ENCODE measurements around the gene SLC5A5. TPM values are rescaled to one million over a fixed set of nuclear protein-coding genes. Genes with fewer than 3 reads are reported as not detected.

SLC5A5 gene
- total RNA-seq, 1 donor from 2014 or later, result not detected

GRCh38 chr19:17859533-17860330 lies 12.0 kb upstream of the SLC5A5 start, which contains the start of gene RPL18A:
TSS of gene RPL18A (plus strand) at chr19:17859910. CDS start at chr19:17859957, 47 bp downstream.
- Mint-ChIP-seq H3K9me3 (ENCODE audit: unreplicated experiment) (no peaks in the 10 kb centered on the region), H3K36me3 (ENCODE audit: unreplicated experiment) (peaks cover 18% of the 10 kb centered on the region), H3K27ac (ENCODE audit: unreplicated experiment) (peak within 1 kb of the TSS; percentile 86), H3K4me3 (ENCODE audit: unreplicated experiment) (peak within 1 kb of the TSS; percentile 97), H3K27me3 (ENCODE audit: unreplicated experiment) (no peaks in the 10 kb centered on the region), H3K4me1 (ENCODE audit: unreplicated experiment) (peaks cover 31% of the 10 kb centered on the region)
- peak; percentile 83 for TF ChIP-seq CTCF (IDR thresholded peaks at IDR 0.05)
- peak; percentile 99 for DNase-seq (ENCODE audit: extremely low spot score, unreplicated experiment)

- Mint-ChIP-seq H3K4me1 (ENCODE audit: unreplicated experiment) (peaks cover 28% of the 10 kb centered on the region), H3K9me3 (ENCODE audit: unreplicated experiment) (no peaks in the 10 kb centered on the region), H3K4me3 (ENCODE audit: unreplicated experiment) (peak overlapping the region; percentile 97), H3K27ac (ENCODE audit: unreplicated experiment) (peak overlapping the region; percentile 86), H3K36me3 (ENCODE audit: unreplicated experiment) (peaks cover 19% of the 10 kb centered on the region), H3K27me3 (ENCODE audit: unreplicated experiment) (no peaks in the 10 kb centered on the region)
- TF ChIP-seq CTCF (IDR thresholded peaks at IDR 0.05), result no peak
- DNase-seq (ENCODE audit: extremely low spot score, unreplicated experiment), result no peak
Observed at GRCh38 chr19:17860331-17860992, 11.3 kb upstream of the SLC5A5 start.

GRCh38 chr19:17860993-17861360 lies 10.8 kb upstream of the SLC5A5 start:
- H3K4me3 Mint-ChIP-seq (ENCODE audit: unreplicated experiment), result peak overlapping the region; percentile 97
- no peaks in the 10 kb centered on the region for H3K9me3 Mint-ChIP-seq (ENCODE audit: unreplicated experiment)
- no peaks in the 10 kb centered on the region for H3K27me3 Mint-ChIP-seq (ENCODE audit: unreplicated experiment)
- peaks cover 22% of the 10 kb centered on the region for H3K36me3 Mint-ChIP-seq (ENCODE audit: unreplicated experiment)
- DNase-seq (ENCODE audit: extremely low spot score, unreplicated experiment), result no peak
- TF ChIP-seq CTCF (IDR thresholded peaks at IDR 0.05), result no peak
- H3K27ac Mint-ChIP-seq (ENCODE audit: unreplicated experiment), result peak overlapping the region; percentile 86
- H3K4me1 Mint-ChIP-seq (ENCODE audit: unreplicated experiment), result peaks cover 28% of the 10 kb centered on the region

- Mint-ChIP-seq H3K27ac (ENCODE audit: unreplicated experiment) (peak overlapping the region; percentile 52), H3K9me3 (ENCODE audit: unreplicated experiment) (no peaks in the 10 kb centered on the region), H3K36me3 (ENCODE audit: unreplicated experiment) (peaks cover 22% of the 10 kb centered on the region), H3K27me3 (ENCODE audit: unreplicated experiment) (no peaks in the 10 kb centered on the region), H3K4me3 (ENCODE audit: unreplicated experiment) (peak overlapping the region; percentile 97), H3K4me1 (ENCODE audit: unreplicated experiment) (peaks cover 28% of the 10 kb centered on the region)
- TF ChIP-seq CTCF (IDR thresholded peaks at IDR 0.05), result no peak
- no peak for DNase-seq (ENCODE audit: extremely low spot score, unreplicated experiment)
Observed at GRCh38 chr19:17861542-17862402, 10.0 kb upstream of the SLC5A5 start.

All from osteocyte (in vitro differentiated cells).